Measurements from ENCODE around the gene TTYH1. TPM values are rescaled to one million over a fixed set of nuclear protein-coding genes. Genes with fewer than 3 reads are reported as not detected.
"Not testable (repeated sequence)": the region's sequence is repeated elsewhere in the genome, so short reads cannot be mapped to it uniquely, and the experiment has no call there.

TTYH1 gene
- not detected for total RNA-seq

DNA sequence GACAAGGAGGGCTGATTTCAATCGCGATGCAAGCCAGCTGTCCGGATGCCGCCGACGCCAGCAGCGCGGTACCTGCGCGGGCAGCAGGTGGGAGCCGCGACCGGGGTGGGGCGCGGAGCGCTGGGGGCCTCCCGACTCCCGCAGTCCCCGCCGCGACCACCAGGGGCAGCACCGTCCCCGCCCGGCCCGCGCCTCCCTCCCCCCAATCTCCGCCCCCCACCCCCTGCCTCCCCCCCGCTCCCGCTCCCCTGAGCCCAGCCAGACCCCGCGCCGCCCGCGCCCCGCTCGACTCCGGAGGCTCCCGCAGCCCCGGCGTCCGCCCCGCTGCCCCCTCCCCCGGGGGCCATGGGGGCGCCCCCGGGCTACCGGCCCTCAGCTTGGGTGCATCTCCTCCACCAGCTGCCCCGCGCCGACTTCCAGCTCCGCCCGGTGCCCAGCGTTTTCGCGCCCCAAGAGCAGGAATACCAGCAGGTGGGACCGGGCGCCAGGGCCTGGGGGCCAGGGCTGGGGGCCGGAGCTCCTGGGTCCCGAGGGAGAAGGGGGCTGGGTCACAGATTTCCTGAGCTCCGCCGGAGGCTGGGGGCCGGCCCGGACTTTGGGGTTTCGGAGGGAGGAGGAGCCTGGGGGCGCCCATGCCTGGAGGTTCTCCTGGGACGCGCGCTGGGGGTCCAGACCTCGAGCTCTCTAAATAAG, at the start of gene TTYH1:
Gene TTYH1 (plus strand): TSS at position 257 of the 693 bp plus-strand sequence. CDS start 89 bp downstream, at position 346.
- H3K27me3 ChIP-seq, result peaks cover 1 to 38% (median 20%) of the 10 kb centered on the region in 4 donors

DNA sequence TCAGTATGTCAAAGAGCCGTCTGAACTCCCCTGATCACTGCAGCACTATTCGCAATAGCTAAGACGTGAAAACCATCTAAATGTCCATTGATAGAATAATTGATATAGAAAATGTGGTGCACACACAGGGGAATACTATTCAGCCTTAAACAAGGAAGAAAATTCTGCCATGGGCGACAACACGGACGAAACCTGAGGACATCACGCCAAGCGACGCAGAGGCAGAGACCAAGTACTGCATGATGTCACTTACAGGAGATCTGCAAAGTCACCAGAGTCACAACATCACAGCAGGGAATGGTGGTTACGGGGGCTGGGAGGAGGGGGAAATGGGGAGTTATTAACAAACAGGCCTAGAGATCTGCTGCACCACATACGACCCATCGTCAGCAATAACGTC, 49.5 kb upstream of the TTYH1 start:
- peak overlapping the region in 3 of 4 donors; percentile 85 to 87 (median 86) for H3K27ac ChIP-seq
- not testable (repeated sequence) for H3K9me3 ChIP-seq; DNase-seq; H3K4me1 ChIP-seq; H3K36me3 ChIP-seq; ATAC-seq (ENCODE audit: low FRiP score in 2 of 2); H3K4me3 ChIP-seq; H3K27me3 ChIP-seq
- WGBS, 2 donors, result 82 to 84% methylated on average over 13 of the region's 13 CpGs

More for the DNA sequence above, at the start of gene TTYH1:
- H3K27ac ChIP-seq, result no peak within 1 kb of the TSS
- TF ChIP-seq, protein P1, sequence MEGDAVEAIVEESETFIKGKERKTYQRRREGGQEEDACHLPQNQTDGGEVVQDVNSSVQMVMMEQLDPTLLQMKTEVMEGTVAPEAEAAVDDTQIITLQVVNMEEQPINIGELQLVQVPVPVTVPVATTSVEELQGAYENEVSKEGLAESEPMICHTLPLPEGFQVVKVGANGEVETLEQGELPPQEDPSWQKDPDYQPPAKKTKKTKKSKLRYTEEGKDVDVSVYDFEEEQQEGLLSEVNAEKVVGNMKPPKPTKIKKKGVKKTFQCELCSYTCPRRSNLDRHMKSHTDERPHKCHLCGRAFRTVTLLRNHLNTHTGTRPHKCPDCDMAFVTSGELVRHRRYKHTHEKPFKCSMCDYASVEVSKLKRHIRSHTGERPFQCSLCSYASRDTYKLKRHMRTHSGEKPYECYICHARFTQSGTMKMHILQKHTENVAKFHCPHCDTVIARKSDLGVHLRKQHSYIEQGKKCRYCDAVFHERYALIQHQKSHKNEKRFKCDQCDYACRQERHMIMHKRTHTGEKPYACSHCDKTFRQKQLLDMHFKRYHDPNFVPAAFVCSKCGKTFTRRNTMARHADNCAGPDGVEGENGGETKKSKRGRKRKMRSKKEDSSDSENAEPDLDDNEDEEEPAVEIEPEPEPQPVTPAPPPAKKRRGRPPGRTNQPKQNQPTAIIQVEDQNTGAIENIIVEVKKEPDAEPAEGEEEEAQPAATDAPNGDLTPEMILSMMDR (IDR thresholded peaks at IDR 0.05), result peak in 1 of 6 experiments; percentile 17
- no peak for TF ChIP-seq POLR2A (IDR thresholded peaks at IDR 0.05)
- no peak for TF ChIP-seq POLR2AphosphoS5 (IDR thresholded peaks at IDR 0.05)
- no peak for TF ChIP-seq EP300 (IDR thresholded peaks at IDR 0.05)
- H3K4me1 ChIP-seq, result peaks cover 5 to 16% (median 7%) of the 10 kb centered on the region in 4 donors
- ATAC-seq (ENCODE audit: low FRiP score in 2 of 2) (no peak), DNase-seq (peak in 1 of 2 donors; percentile 85)
- no peak within 1 kb of the TSS for H3K4me3 ChIP-seq
- WGBS, 2 donors, result 6 to 20% methylated on average over 3 to 23 of the region's 68 CpGs
- H3K9me3 ChIP-seq, result no peaks in the 10 kb centered on the region
- H3K36me3 ChIP-seq, result no peaks in the 10 kb centered on the region

DNA sequence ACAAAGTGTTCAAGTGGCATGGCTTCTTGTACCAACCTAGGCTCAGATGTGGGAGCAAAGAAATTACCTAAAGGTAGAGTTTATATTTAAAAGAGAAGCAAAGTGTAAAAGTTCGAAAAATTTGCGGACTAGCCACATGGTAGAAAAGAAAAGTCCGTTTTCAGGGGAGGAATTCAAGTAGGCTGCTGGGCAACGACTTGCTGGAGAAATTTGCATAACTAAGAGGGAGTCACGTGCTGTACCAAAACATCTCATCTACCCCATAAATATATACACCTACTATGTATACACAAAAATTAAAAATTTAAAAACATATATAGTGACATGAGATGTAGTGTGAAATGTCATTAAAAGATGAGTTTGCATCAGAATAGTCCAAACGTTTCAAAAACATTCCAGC, 48.5 kb upstream of the TTYH1 start:
- Histone ChIP-seq H3K36me3 (no peaks in the 10 kb centered on the region), H3K9me3 (no peaks in the 10 kb centered on the region), H3K27me3 (no peaks in the 10 kb centered on the region), H3K27ac (peak overlapping the region in 1 of 4 donors; percentile 86), H3K4me1 (peaks cover 0 to 5% (median under 1%) of the 10 kb centered on the region in 4 donors), H3K4me3 (no peak overlapping the region)
- DNase-seq (no peak), ATAC-seq (ENCODE audit: low FRiP score in 2 of 2) (no peak)
- WGBS, 2 donors, result 46 to 53% methylated on average over 6 of the region's 6 CpGs
- TF ChIP-seq, protein P1 (IDR thresholded peaks at IDR 0.05), result no peak
- no peak for TF ChIP-seq POLR2AphosphoS5 (IDR thresholded peaks at IDR 0.05)
- no peak for TF ChIP-seq POLR2A (IDR thresholded peaks at IDR 0.05)
- TF ChIP-seq EP300 (IDR thresholded peaks at IDR 0.05), result no peak

DNA sequence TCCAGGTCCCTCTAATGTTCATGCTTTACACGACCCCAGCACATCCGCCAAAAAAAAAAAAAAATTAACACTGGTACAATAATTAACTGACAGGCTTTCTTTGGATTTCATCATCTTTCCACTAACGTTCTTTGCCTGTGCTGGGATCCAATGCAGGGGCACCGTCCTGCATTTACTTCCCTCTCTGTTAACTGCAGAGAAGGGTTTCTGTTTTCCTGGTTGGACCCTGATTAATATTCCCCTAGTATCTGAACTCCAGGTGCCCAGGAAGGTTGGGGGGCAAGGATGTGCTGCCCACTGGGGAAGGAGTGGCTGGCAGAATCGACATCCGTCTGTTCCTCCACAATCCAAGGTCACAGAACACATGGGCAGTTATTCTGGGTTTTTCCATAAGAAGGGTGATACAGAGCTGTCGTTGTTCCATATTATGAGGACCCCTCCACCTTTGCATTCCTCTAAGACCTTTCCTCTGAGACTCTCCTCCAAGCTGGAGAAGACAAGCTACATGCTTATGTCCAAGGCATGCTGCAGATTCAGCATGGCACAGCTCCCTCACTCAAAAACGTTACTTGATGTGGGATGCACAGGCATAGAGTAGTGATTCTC, 46.1 kb upstream of the TTYH1 start:
- ATAC-seq (ENCODE audit: low FRiP score in 2 of 2) (no peak), DNase-seq (no peak)
- peaks cover 0 to 14% (median 5%) of the 10 kb centered on the region in 4 donors for H3K4me1 ChIP-seq
- H3K4me3 ChIP-seq, result peak overlapping the region in 1 of 4 donors; percentile 7
- no peaks in the 10 kb centered on the region for H3K27me3 ChIP-seq
- 44 to 46% methylated on average over 8 of the region's 8 CpGs for WGBS, 2 donors
- H3K9me3 ChIP-seq, result no peaks in the 10 kb centered on the region
- TF ChIP-seq POLR2A (IDR thresholded peaks at IDR 0.05), result no peak
- H3K36me3 ChIP-seq, result no peaks in the 10 kb centered on the region
- peak overlapping the region; percentile 24 to 72 (median 38) for H3K27ac ChIP-seq

DNA sequence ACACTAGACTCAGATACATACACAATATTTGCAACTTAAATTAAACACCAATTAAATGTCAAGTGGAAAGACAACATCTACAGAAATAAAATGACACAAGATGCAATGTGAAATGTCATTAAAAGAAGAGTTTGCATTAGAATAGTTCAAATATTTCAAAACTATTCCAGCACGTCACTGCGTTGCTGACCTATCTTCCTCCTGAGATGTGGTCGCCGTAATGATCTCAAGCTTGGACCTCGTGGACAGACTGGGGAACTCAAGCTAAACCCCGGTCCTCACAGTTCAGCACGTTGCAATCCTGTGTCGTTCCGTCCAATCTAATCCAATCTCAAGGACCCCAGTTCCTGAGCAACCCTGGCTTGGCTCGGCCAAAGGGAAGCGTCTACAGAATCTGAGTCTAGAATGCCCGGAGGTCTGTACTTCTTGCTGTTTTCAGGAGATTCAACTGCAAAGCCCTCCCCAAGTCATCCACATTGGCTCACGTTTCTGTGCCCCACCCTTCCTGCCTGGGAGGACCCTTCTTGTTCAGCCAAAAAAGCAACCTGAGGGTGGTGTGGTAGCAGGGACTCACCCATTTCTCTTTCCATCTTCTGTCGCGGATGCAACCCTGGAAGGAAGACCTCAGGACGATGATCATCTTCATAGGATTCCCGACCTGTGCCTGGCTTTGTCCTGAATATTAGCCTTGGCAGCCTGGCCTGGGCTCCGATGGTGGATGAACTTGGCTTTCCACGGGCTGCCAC, 45.4 kb upstream of the TTYH1 start:
- DNase-seq, result not testable (repeated sequence)
- peak; percentile 35 to 39 for ATAC-seq (ENCODE audit: low FRiP score in 2 of 2)

DNA sequence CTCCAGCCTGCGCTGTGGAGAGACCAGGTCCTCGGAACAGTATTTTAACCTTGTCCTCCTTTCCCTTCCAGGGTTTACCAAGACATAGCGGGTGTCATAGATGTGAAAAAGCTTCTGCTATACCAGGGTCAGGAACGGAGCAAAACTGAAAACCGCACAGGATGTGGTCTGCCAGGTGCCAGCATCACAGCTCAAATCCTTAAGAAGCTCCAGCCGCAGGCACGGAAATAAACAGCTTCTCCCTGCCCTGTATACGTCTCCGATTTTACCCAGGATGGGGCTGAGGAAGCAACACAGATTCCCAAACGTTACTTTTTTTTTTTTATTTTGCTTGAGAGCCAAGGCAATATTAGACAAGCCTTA, 44.8 kb upstream of the TTYH1 start:
- not testable (repeated sequence) for H3K36me3 ChIP-seq; H3K9me3 ChIP-seq; ATAC-seq (ENCODE audit: low FRiP score in 2 of 2); H3K27me3 ChIP-seq
- H3K4me1 ChIP-seq, result peaks cover 0 to 15% (median 5%) of the 10 kb centered on the region in 4 donors
- DNase-seq, result peak in 1 of 2 donors; percentile 67
- WGBS, 2 donors, result 53 to 62% methylated on average over 6 to 8 of the region's 10 CpGs
- peak overlapping the region in 1 of 4 donors; percentile 43 for H3K27ac ChIP-seq
- TF ChIP-seq POLR2AphosphoS5 (IDR thresholded peaks at IDR 0.05), result peak in 1 of 2 donors; percentile 46
- peak overlapping the region in 1 of 4 donors; percentile 18 for H3K4me3 ChIP-seq

More for the DNA sequence above, 45.4 kb upstream of the TTYH1 start:
- TF ChIP-seq POLR2A (IDR thresholded peaks at IDR 0.05), result peak in 1 of 4 donors; percentile 56
- H3K9me3 ChIP-seq, H3K36me3 ChIP-seq, H3K27me3 ChIP-seq: not testable (repeated sequence)
- Histone ChIP-seq H3K4me3 (peak overlapping the region in 2 of 4 donors; percentile 7 to 18), H3K4me1 (peaks cover 0 to 15% (median 5%) of the 10 kb centered on the region in 4 donors), H3K27ac (peak overlapping the region; percentile 24 to 72 (median 38))
- 51 to 56% methylated on average over 11 to 13 of the region's 19 CpGs for WGBS, 2 donors

DNA sequence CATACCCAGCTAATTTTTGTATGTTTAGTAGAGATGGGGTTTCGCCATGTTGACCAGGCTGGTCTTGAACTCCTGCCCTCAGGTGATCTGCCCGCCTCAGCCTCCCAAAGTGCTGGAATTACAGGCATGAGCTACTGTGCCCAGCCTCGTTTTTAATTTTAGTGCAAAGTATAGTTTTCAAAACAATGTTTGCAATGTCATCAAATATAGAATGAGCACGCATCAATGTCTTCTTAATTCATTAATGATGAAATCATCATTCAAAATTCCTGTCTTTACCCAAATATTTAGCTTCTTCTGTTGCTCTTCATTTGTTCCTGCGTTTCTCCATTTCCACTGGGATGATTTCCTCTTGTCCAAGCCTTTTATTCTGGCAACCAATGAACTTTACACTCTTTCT, 43.8 kb upstream of the TTYH1 start:
- ATAC-seq (ENCODE audit: low FRiP score in 2 of 2); H3K4me3 ChIP-seq; H3K27me3 ChIP-seq; H3K9me3 ChIP-seq; H3K36me3 ChIP-seq; DNase-seq: not testable (repeated sequence)
- peak overlapping the region; percentile 17 to 87 (median 50) for H3K27ac ChIP-seq
- H3K4me1 ChIP-seq, result peaks cover 0 to 15% (median 5%) of the 10 kb centered on the region in 4 donors
- WGBS, 2 donors, result 75% methylated on average over 5 of the region's 5 CpGs

Data from upper lobe of left lung (tissue), 6 donors.